ENCODE results near the gene AQP2.

DNA sequence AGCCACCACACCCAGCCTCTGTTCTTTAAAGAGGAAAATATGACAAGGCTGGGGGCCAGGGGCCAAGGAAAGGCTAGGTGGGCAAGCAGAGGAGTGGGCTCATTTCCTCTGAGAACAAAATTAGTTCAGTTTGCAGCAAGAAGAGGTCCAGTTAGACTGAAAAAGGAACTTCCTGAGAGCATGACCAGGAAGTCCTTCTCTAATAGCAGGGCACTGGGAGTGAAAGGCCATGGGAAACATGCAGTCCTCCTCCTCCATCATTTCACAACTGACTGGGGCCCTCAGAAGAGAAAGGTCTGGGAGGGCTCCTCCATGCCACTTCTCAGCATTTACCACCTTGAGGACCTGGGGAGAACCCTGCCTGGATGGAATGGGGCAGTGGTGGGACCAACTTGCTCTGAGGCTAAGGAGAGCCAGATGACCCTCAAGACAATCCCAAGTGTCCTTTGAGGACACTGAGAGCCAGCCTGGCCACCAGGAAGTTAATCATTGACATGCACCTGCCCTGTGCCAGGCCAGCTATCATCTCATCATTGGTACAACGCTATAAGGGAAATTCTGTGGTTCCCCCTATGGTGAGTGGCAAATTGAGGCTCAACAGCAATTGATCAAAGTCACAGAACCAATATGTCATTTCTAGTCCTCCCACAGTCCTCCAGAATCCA, 2.0 kb downstream of the AQP2 start:
- TF ChIP-seq, protein P1, sequence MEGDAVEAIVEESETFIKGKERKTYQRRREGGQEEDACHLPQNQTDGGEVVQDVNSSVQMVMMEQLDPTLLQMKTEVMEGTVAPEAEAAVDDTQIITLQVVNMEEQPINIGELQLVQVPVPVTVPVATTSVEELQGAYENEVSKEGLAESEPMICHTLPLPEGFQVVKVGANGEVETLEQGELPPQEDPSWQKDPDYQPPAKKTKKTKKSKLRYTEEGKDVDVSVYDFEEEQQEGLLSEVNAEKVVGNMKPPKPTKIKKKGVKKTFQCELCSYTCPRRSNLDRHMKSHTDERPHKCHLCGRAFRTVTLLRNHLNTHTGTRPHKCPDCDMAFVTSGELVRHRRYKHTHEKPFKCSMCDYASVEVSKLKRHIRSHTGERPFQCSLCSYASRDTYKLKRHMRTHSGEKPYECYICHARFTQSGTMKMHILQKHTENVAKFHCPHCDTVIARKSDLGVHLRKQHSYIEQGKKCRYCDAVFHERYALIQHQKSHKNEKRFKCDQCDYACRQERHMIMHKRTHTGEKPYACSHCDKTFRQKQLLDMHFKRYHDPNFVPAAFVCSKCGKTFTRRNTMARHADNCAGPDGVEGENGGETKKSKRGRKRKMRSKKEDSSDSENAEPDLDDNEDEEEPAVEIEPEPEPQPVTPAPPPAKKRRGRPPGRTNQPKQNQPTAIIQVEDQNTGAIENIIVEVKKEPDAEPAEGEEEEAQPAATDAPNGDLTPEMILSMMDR (IDR thresholded peaks at IDR 0.05), result no peak
- TF ChIP-seq EZH2 (IDR thresholded peaks at IDR 0.05; ENCODE audit: borderline replicate concordance, insufficient read depth, low read depth, low read length, poor library complexity, severe bottlenecking), result no peak
